Stimulated activated naive CD8-positive, alpha-beta T cell treated with anti-CD3 and anti-CD28 coated beads, Interleukin-15, amount 100 ng/mL, for 72 hours (primary cell): ENCODE results near the gene MMP25.
A peak's percentile ranks its signal among the peaks of the same experiment; 100 is the strongest.

Source experiments
- ATAC-seq: fragments of 150-1000 bp; cut with Tn5 transposase; 2 replicates; pipeline ENCODE4 v1.10.0; 2021; ENCODE audit warnings: mild to moderate bottlenecking, moderate library complexity
- DNase-seq, 2 donors: peaks; one replicate each; pipeline ENCODE4 v3.0.0; 2021 to 2022
- H3K27ac Mint-ChIP-seq, 2 donors: one replicate each; pipeline ENCODE4 v1.8.0; 2022; ENCODE audit warnings: mild to moderate bottlenecking in 2 of 2, mixed read lengths in 2 of 2, moderate library complexity in 2 of 2
- H3K27me3 Mint-ChIP-seq: one replicate; pipeline ENCODE4 v1.8.0; 2022; ENCODE audit warnings: mixed read lengths
- H3K4me1 Mint-ChIP-seq: one replicate; pipeline ENCODE4 v1.8.0; 2022; ENCODE audit warnings: mild to moderate bottlenecking, mixed read lengths
- H3K4me3 Mint-ChIP-seq, 2 donors: one replicate each; pipeline ENCODE4 v1.8.0; 2022; ENCODE audit warnings: mild to moderate bottlenecking in 2 of 2, mixed read lengths in 2 of 2, moderate library complexity in 1 of 2
- H3K9me3 Mint-ChIP-seq, 2 donors: one replicate each; pipeline ENCODE4 v1.8.0; 2022; ENCODE audit warnings: mixed read lengths in 2 of 2

The MMP25 gene

DNA sequence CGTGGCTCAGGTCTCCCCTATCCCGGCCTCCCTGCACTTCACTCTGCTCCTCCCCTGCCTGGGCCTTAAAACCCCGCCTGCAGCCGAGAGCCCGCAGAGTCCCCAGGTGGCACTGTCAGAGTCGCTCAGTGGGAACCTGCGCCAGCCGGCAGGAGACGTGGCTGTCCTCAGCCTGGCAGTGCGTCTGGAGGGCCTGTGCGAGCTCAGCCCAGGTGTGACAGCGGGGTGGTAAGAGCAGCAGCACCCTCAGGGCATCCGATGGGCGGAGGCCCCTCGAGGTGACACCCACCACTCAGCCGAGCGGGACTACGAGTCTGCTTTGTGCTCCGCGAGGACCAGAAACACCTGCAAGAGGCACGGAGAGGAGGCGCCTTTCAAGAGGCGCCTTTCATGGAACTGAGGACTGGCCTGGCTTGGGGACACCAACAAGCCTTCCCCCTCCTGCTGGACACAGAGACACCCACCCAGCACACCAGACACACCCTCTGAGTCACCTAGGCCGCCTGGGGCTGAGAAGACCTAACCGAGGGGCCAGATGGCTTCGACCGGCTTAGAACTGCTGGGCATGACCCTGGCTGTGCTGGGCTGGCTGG lies 33.4 kb upstream of the MMP25 start, which contains the start of gene CLDN9:
Gene CLDN9, plus strand, starts transcription at position 96 of the 593 bp plus-strand sequence. Its CDS starts 440 bp downstream, at position 536.
- Mint-ChIP-seq H3K4me3 (peak within 1 kb of the TSS in 1 of 2 donors; percentile 41), H3K27me3 (peaks cover 59% of the 10 kb centered on the region), H3K27ac (no peak within 1 kb of the TSS), H3K9me3 (no peaks in the 10 kb centered on the region), H3K4me1 (peaks cover 17% of the 10 kb centered on the region)
- no peak for DNase-seq
- ATAC-seq = no peak

DNA sequence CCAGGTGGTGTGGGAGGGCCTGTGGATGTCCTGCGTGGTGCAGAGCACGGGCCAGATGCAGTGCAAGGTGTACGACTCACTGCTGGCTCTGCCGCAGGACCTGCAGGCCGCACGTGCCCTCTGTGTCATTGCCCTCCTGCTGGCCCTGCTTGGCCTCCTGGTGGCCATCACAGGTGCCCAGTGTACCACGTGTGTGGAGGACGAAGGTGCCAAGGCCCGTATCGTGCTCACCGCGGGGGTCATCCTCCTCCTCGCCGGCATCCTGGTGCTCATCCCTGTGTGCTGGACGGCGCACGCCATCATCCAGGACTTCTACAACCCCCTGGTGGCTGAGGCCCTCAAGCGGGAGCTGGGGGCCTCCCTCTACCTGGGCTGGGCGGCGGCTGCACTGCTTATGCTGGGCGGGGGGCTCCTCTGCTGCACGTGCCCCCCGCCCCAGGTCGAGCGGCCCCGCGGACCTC lies 32.8 kb upstream of the MMP25 start:
- no peaks in the 10 kb centered on the region for H3K9me3 Mint-ChIP-seq
- ATAC-seq = no peak
- peaks cover 17% of the 10 kb centered on the region for H3K4me1 Mint-ChIP-seq
- no peak for DNase-seq
- H3K4me3 Mint-ChIP-seq = no peak overlapping the region
- peaks cover 59% of the 10 kb centered on the region for H3K27me3 Mint-ChIP-seq
- H3K27ac Mint-ChIP-seq = no peak overlapping the region

DNA sequence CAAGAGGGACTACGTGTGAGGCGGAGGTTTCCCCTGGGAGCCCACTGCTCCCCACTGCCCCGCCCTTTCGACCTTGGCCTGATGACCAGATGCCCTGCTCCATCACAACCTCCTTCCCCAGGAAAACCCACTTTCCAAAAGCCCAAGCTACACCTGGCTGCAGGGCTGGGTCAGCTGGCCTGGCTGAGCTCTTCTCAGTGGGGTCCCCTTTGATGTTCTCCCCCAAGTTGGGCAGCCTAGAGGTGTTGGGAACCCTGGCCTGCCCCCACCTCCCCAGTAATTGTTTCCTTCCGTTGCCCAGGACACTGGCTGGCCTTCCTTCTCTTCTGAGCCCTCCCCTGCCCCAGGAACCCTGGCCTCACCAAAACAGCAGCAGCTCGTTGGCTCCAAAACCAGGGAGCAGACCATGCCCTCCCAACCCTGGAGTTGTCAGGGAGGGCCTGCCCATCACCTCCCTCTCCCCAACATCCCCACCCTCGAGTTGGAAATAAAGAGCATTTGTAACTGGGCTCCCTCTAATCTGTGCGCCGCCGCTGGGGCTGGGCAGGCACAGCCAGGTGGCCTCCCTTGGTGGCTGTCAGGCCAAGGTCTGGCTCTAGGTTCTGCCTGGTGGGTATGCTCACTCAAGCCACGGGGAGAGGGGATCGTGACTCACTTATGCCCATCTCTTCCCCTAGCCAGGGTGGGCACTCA lies 32.2 kb upstream of the MMP25 start:
- DNase-seq (no peak), ATAC-seq (no peak)
- Mint-ChIP-seq H3K27ac (no peak overlapping the region), H3K9me3 (no peaks in the 10 kb centered on the region), H3K4me1 (peaks cover 18% of the 10 kb centered on the region), H3K27me3 (peaks cover 62% of the 10 kb centered on the region), H3K4me3 (no peak overlapping the region)

DNA sequence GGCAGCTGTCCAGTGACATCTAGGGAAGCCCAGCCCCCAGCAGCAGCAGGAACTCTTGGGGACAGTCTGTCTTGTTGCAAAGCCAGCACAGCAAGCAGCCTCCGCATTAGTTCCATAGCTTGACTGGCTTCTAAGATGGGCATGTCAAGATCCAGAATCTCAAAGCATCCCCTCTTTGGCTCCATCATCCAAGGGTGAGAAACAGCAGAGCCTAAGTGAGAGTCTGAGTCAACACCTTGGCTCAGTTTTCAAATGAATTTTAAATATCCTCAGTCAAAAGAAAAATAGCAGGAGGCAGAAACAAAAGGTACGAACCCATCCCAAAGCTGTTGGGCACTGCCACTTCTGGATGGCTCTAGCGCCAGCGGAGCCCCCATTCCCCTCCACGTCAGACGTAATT lies 31.4 kb upstream of the MMP25 start:
- peaks cover 26% of the 10 kb centered on the region for H3K4me1 Mint-ChIP-seq
- no peak for DNase-seq
- H3K4me3 Mint-ChIP-seq = no peak overlapping the region
- H3K9me3 Mint-ChIP-seq = no peaks in the 10 kb centered on the region
- no peak for ATAC-seq
- H3K27ac Mint-ChIP-seq = no peak overlapping the region
- H3K27me3 Mint-ChIP-seq = peaks cover 68% of the 10 kb centered on the region

DNA sequence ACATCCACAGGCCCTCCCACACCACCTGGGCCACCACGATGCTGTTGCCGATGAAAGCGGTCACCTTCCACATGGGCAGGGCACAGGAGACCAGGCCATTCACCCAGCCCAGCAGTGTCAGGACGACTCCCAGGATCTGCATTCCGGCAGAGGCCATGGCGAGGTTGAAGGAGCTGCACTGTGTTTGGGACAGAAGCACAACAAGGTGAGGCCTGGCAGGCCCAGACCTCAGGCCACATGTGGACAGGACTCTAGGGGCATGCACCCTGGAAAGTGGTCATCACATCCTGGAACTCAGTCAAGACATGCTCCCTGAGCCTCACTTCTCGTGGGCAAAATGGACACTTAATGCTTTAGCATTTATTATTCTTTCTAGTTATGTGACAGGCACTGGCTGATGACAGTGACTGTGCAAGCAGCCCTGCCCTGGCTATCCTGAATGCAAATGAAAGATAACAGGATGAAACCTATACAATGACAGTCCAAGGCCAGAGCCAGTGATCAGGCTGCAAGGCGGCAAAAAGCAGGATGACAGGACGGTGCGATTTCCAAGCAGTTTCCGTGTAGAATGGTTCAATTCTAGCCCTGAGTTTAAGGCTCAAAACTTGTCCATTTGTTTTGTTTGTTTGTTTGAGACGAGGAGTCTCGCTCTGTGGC lies 30.4 kb upstream of the MMP25 start:
- H3K9me3 Mint-ChIP-seq = no peaks in the 10 kb centered on the region
- H3K27me3 Mint-ChIP-seq = peaks cover 72% of the 10 kb centered on the region
- no peak overlapping the region for H3K27ac Mint-ChIP-seq
- H3K4me3 Mint-ChIP-seq = no peak overlapping the region
- peaks cover 36% of the 10 kb centered on the region for H3K4me1 Mint-ChIP-seq
- DNase-seq (no peak), ATAC-seq (no peak)

DNA sequence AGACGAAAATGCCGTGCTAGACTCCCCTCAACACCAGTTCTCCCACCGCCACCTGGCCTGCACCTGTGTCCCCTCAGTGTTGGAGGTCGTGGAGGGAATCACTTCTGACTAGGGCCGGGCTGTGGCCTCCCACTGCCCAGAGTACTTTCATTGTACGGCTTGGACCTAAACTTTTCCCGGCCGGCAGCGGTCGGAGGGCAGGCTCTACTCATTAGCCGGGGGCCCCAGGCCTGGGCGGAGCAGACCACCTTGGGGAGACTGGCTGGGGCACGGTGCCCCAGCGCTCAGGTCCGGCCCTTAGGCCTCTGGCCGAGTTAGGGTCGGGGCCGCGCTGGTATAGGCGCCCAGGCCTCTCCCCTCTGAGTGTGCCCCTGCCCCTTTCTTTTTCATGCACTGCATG lies 29.0 kb upstream of the MMP25 start:
- H3K27me3 Mint-ChIP-seq = peaks cover 59% of the 10 kb centered on the region
- DNase-seq (no peak), ATAC-seq (no peak)
- no peak overlapping the region for H3K27ac Mint-ChIP-seq
- H3K4me1 Mint-ChIP-seq = peaks cover 48% of the 10 kb centered on the region
- H3K9me3 Mint-ChIP-seq = no peaks in the 10 kb centered on the region
- H3K4me3 Mint-ChIP-seq = no peak overlapping the region

DNA sequence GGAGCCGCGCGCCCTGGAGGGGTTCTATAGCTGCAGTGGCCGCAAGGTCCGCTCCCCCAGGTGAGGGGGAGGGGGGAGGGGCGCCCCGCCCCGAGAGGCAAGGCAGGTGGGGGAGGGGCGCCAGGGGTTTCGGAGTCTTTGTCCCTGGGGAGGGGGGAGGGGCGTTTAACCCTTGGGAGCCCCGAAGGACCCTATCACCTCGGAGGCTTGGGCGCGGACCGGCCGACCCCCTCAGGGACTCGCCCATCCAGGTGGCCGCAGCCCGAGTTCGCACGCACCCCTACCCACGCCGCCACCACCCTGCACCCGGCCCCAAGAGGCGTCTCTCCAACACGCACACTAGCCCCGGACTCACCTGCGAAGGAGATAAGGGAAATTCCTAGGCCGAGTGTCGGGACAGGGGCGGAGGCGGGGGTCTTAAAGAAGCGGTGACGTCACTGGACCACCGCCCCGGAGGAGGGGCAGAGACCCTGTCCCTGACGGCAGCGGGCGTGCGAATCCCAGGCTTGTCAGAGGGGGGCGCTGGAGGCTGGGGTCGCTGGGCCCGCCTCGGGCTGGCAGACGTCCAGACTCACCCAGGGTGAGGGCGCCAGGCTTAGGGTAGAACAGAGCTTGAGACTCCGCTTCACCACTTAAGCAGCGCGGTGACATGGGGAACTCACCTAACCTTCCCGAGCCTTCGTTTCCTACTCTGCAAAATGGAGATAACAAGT lies 28.4 kb upstream of the MMP25 start, which contains the start of gene CLDN6:
Gene CLDN6, minus strand, starts transcription at position 390 of the 713 bp plus-strand sequence. CDS start 2,162 bp downstream, outside the sequence.
- peaks cover 53% of the 10 kb centered on the region for H3K27me3 Mint-ChIP-seq
- ATAC-seq = no peak
- DNase-seq = peak; percentile 46 to 60
- H3K4me1 Mint-ChIP-seq = peaks cover 52% of the 10 kb centered on the region
- no peaks in the 10 kb centered on the region for H3K9me3 Mint-ChIP-seq
- peak within 1 kb of the TSS in 1 of 2 donors; percentile 46 for H3K4me3 Mint-ChIP-seq
- no peak within 1 kb of the TSS for H3K27ac Mint-ChIP-seq

DNA sequence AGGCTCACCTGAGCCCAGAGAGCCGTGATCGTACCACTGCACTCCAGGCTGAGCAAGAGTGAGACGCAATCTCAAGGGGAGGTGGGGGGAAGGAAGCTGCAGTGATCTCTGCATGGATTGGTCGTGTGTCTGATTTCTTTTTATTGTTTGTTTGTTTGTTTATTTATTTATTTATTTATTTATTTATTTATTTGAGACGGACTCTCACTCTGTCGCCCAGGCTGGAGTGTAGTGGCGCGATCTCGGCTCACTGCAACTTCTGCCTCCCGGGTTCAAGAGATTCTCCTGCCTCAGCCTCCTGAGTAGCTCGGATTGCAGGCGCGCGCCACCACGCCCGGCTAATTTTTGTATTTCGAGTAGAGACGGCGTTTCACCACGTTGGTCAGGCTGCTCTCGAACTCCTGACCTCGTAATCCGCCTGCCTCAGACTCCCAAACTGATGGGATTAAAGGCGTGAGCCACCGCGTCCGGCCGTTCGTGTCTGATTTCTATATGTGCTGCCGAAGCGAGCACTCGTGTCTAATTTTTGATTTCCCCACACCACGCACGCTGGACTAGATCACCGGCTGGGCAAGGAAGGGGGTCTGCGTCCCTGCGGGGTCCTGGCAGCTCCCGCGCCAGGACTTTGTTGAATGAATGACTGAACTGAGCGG lies 26.6 kb upstream of the MMP25 start:
- H3K27ac Mint-ChIP-seq = no peak overlapping the region
- DNase-seq (no peak), ATAC-seq (no peak)
- H3K9me3 Mint-ChIP-seq = no peaks in the 10 kb centered on the region
- H3K4me1 Mint-ChIP-seq = peaks cover 66% of the 10 kb centered on the region
- H3K27me3 Mint-ChIP-seq = peaks cover 36% of the 10 kb centered on the region
- peak overlapping the region; percentile 85 for H3K4me3 Mint-ChIP-seq

DNA sequence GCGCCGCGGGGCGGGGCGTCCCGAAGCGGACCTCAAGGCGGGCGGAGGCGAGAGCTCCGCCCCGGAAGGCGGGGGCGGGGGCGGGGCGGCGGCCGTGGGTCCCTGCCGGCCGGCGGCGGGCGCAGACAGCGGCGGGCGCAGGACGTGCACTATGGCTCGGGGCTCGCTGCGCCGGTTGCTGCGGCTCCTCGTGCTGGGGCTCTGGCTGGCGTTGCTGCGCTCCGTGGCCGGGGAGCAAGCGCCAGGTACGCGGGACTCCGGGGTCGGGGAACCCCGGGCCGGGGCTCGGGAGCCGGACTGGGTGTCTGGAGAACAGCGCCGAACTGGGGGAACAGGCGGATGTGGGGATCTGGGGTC lies 26.1 kb upstream of the MMP25 start, which contains the start of gene TNFRSF12A:
Gene TNFRSF12A, plus strand, starts transcription at position 122 of the 357 bp plus-strand sequence. Its CDS starts 30 bp downstream, at position 152.
- Mint-ChIP-seq H3K4me1 (peaks cover 70% of the 10 kb centered on the region), H3K27me3 (peaks cover 35% of the 10 kb centered on the region), H3K9me3 (no peaks in the 10 kb centered on the region), H3K4me3 (peak within 1 kb of the TSS; percentile 85), H3K27ac (peak within 1 kb of the TSS; percentile 69 to 96)
- ATAC-seq = peak; percentile 29
- DNase-seq = peak; percentile 68 to 70

DNA sequence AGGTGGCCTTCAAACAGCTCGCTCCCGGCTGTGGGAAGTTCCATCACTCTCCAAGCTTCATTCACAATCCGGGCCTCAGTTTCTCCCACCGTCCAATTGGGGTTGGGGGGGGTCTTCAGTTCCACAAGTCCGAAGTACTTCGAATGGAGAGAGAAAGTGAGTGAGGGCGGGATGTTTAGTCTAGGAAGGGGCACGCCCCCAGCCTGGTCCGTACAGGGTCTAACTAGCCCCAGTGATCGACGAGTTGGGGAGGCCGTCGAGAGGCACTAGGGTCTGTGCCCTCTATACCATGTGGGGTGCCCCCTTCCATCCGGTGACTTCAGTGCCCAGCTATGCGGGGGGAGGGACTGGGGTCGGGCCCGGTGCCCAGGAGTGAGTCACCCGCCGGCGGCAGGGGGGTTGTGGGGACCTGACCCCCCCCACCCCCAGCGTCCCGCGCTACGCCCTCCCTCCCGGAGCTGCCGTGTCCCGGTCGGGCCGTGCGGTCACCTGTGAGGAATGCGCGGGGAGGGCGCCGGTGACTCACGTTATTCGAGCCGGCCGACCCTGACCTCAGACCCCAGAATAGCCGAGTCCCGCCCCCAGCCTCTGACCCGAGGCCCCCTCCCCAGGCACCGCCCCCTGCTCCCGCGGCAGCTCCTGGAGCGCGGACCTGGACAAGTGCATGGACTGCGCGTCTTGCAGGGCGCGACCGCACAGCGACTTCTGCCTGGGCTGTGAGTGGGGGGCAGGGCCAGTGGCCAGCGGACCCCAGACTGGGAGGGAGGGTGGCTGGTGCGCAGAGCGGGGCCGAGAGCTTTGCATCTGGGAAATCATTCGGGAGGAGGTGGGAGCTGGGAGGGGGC lies 25.5 kb upstream of the MMP25 start:
- ATAC-seq (peak; percentile 40), DNase-seq (peak; percentile 53 to 59)
- Mint-ChIP-seq H3K27me3 (peaks cover 35% of the 10 kb centered on the region), H3K27ac (peak overlapping the region; percentile 69 to 96), H3K4me1 (peaks cover 76% of the 10 kb centered on the region), H3K9me3 (no peaks in the 10 kb centered on the region), H3K4me3 (peak overlapping the region; percentile 85)

DNA sequence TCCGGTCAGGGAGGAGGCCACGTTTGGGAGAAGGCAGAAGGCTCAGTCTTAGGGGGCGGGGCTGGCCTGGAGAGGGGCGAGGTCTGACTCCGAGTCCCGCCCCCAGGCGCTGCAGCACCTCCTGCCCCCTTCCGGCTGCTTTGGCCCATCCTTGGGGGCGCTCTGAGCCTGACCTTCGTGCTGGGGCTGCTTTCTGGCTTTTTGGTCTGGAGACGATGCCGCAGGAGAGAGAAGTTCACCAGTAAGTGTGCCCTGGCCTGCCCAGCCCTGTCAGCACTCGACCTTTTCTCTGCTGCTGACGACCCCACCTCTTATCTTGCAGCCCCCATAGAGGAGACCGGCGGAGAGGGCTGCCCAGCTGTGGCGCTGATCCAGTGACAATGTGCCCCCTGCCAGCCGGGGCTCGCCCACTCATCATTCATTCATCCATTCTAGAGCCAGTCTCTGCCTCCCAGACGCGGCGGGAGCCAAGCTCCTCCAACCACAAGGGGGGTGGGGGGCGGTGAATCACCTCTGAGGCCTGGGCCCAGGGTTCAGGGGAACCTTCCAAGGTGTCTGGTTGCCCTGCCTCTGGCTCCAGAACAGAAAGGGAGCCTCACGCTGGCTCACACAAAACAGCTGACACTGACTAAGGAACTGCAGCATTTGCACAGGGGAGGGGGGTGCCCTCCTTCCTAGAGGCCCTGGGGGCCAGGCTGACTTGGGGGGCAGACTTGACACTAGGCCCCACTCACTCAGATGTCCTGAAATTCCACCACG lies 24.7 kb upstream of the MMP25 start:
- Mint-ChIP-seq H3K27me3 (peaks cover 34% of the 10 kb centered on the region), H3K27ac (peak overlapping the region; percentile 65 to 96), H3K4me3 (peak overlapping the region; percentile 85), H3K4me1 (peaks cover 77% of the 10 kb centered on the region), H3K9me3 (no peaks in the 10 kb centered on the region)
- DNase-seq (peak; percentile 72 to 76), ATAC-seq (peak; percentile 42)

DNA sequence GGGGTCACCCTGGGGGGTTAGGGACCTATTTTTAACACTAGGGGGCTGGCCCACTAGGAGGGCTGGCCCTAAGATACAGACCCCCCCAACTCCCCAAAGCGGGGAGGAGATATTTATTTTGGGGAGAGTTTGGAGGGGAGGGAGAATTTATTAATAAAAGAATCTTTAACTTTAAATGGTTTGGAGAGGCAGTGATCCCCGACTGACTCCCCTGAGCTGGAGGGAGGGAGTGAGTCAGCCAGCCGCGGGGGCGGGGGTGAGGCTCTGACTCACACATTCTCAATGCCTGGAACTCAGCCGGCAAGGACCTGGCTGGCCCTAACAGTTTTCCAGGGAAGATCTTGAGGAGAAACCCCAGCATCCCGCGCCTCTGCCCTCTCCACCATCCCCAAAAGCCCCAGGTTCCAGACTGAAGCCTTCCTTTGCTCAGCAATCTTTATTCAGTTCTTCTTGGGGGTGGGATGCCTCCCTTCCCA lies 24.1 kb upstream of the MMP25 start:
- Mint-ChIP-seq H3K27me3 (peaks cover 28% of the 10 kb centered on the region), H3K9me3 (no peaks in the 10 kb centered on the region), H3K4me1 (peaks cover 77% of the 10 kb centered on the region), H3K4me3 (peak overlapping the region; percentile 85), H3K27ac (peak overlapping the region; percentile 65 to 96)
- DNase-seq (peak; percentile 77 to 85), ATAC-seq (peak; percentile 39)

DNA sequence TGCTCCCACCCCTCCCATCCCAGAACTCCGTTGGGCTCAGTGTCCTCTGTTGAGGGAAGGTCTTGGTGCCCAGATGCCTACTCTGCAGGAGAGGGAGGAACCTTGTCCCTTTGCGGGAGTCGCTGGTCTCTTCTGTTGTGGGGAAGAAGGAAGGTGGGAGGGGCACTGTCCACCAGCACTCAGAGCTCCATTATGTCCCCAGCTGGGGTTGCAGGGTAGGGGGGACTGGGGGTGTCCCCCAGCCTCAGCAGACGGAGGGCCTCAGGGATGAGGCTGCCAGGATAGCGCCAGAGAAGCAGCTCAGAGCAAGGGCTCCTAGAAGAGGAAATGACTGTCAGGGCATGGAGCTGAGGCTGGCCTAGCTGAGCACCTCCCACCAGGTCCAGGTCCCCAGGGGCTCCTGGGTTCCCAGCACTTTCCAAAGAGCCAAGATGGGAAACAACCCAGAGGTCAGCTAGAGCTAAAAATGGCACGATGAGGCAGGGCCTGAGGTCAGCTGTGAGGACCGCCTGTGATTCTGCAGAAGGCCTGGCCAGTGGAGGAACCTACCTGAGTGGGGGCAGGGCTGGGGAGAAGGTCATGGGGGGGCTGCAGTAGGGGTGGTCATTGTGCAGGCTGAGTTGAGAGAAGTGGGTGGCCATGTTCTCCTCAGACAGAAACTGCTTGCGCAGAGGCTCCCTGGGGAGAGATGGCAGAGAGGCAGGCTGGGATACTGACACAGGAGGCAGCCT lies 23.5 kb upstream of the MMP25 start:
- peak overlapping the region; percentile 85 for H3K4me3 Mint-ChIP-seq
- no peak for DNase-seq
- H3K4me1 Mint-ChIP-seq = peaks cover 79% of the 10 kb centered on the region
- peak overlapping the region in 1 of 2 donors; percentile 89 for H3K27ac Mint-ChIP-seq
- ATAC-seq = no peak
- peaks cover 22% of the 10 kb centered on the region for H3K27me3 Mint-ChIP-seq
- H3K9me3 Mint-ChIP-seq = no peaks in the 10 kb centered on the region
